CD4-positive, alpha-beta T cell treated with Interferon alpha-2 for 1 hour (primary cell): ENCODE data around the gene CCDC157.

Experiments used
- DNase-seq, 2 donors: peaks; one replicate each; pipeline ENCODE4 v3.0.0-alpha.2; 2020 to 2022

CCDC157 gene

DNA sequence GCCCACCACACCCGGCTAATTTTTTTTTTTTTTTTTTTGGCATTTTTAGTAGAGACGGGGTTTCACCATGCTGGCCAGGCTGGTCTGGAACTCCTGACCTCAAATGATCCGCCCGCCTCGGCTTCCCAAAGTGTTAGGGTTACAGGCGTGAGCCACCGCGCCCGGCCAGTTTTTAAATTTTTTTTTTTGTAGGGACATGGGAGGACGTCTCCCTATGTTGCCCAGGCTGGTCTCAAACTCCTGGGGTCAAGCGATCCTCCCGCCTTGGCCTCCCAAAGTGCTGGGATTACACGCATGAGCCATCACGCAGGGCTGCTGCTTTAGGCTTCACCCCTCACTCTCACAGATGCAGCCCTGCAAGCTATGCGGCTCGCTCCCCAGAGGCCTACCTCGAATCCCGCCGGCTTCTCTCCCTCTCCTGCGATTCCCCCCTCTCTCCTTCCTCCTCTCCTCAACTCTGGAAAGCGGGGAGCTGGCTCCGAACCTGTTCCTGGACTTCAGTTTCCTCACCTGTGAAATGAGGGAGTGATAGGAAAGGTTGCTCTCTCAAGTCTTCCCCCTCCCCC is 926 bp downstream of the CCDC157 start:
- no peak for DNase-seq

DNA sequence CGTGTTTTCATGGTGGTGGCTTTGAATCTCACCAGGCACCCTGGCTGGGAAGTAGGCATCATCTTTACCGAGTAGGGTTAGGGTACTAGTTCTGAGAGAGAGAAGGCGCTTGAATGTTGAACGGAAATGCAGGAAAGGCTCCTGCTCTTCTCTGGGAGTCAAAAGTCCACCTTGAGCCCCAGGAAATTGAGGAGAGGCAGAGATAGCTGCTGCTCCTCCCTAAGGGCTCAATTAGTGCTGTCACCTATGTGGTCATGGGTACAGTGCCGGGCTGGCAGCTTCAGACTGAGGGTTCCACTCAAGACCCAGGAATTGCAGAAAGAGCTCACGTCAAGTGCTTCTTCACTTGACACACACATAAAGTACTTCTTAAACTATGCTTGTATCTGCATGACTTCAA is 1.7 kb downstream of the CCDC157 start:
- DNase-seq = no peak

DNA sequence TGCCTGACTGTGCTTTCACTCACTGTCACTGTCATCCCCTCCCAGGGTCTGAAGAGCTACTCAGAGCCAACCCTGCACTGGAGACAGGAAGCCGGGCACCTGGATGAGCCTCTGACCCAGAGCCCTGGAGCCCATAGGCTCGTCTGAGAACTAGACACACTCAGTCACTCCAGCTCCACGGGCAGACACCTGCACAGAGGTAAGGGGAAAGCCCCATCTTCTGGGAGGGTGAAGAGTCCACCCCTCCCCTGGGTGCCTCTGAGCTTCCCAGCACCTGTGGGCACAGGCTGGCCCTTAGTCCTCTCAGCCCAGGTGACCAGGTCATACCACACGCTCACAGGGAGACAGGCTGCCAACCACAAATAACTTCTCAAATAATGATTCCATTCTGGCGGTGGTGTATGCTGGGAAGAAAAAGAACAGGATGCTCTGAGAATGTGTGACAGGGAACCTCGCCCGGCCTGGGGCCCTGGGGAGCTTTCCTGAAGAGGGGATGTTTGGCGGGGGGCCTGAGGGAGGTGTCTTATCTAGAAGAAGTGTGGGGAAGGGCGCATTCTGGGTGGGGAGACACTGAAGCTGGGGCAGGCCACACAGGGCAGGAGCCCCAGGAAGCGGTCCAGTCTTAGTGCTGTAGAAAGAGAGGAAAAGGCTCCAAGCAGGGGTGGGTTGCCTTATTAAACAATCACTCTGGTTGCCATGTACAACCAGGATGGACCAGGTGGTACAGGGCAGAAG is 5.3 kb downstream of the CCDC157 start:
- no peak for DNase-seq

DNA sequence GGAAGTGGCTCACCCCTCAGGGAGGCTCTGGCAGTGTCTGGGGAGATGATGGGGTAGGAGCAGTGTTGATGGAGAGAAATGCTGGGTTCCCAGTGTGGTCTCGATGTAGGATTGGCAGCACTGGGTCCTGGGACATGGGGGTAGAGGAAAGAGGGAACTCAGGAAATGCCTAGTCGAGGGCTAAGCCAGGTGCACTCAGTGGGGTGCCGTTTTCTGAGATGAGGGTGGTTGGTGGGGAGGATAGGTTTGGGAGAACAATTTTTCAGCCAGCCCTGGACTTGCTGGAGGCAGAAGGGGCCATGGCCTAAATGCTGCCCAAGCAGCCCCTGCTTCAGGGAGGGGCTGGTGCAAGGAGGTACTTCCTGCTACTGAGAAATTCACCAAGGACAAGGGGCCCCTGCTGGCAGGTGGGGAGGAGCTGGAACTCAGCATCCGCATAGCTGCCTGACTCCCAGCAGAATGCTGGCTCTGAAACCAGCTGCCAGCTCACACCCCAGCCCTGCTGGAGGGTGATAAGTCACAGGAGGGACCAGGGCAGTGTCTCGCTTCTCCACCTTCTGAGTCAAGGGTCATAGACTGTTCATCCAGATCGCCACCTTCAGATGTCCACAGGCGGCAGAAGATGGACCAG is 6.0 kb downstream of the CCDC157 start:
- no peak for DNase-seq

DNA sequence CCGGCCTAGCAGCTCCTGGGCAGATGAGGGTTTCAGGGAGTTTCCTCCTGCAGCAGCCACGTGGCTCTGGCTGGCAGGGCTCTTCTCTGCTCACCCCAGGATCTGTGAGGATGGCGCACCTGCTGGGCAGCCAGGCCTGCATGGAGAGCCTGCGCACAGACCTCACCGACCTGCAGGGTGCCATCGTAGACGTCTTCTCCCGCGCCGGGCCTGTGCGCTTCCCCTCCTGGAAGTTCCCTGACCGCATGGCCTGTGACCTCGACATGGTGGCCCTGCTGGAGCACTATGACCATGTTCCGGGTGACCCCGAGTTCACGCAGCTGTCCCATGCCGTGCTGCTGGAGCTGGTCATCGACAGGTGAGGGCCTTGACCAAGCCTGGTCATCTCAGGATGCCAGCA is 9.1 kb downstream of the CCDC157 start:
- no peak for DNase-seq

DNA sequence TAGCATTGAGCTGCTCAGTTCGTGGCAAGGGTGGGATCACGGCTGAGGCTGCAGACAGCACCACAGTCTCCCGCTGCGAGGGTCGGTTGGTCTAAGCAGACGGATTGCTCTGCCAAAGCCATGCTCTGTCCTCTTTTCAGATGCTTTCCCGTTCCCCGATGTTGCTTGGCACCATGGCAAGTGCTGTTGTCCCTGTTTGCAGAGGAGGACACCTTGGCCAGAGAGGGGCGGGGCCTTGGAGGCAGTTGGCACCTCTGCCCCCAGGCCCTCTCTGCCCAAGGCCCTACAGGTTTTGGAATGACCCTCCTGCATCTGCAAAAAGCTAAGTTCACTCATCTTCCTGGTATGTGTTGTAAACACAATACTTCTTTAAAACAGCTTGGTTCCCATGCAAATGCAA is 11.6 kb downstream of the CCDC157 start:
- no peak for DNase-seq

DNA sequence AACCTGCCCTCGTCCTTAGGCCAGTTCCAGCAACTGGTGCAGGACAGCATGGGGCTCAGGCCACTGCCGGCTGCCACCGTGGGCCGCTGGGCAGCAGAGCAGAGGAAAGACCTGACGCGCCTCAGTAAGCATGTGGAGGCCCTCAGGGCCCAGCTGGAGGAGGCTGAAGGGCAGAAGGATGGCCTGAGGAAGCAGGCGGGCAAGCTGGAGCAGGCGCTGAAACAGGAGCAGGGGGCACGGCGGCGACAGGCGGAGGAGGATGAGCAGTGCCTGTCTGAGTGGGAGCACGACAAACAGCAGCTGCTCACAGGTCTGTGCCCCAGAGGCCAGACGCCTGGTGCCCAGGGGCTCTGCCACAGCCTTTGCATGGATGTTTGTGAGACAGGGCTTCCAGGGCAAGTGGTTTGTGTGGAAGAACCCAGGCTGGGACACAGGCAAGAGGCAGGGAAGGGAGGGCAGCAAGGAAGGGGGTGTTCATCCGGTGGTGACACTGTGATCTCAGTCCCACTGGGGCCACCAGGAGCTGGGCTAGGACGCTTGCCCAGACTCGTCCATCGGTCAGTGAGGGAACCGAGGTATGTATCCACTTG is 13.9 kb downstream of the CCDC157 start:
- no peak for DNase-seq

DNA sequence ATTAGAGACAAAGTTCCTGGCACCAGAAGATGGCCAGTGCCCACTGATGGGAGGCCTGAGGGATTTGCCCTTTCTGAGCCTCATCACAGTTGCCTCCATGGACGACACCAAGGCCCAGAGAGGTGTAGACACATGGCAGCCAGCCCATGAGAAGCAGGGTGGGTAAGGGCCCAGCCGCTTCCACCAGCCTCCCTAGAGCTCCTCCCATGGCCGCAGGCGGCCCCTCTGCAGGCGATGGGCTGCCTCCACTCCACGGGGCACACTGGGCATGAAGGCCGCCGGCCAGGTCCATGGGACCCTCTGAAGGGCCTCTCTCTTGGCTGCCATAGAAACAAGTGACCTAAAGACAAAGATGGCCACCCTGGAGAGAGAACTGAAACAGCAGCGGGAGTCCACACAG is 14.5 kb downstream of the CCDC157 start:
- DNase-seq = no peak

DNA sequence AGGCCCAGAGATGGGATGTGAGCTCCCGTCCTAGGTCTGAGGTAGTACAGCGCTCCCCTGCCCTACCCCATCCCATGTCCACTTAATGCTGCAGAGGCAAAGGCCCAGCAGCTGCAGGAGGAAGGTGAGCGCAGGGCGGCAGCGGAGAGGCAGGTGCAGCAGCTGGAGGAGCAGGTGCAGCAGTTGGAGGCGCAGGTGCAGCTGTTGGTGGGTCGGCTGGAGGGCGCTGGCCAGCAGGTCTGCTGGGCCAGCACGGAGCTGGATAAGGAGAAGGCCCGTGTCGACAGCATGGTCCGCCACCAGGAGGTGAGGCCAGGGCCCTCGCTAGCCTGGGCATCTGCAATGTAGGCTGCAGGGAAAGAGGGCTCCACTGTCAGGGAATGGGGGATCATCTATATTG is 15.2 kb downstream of the CCDC157 start:
- DNase-seq = no peak

DNA sequence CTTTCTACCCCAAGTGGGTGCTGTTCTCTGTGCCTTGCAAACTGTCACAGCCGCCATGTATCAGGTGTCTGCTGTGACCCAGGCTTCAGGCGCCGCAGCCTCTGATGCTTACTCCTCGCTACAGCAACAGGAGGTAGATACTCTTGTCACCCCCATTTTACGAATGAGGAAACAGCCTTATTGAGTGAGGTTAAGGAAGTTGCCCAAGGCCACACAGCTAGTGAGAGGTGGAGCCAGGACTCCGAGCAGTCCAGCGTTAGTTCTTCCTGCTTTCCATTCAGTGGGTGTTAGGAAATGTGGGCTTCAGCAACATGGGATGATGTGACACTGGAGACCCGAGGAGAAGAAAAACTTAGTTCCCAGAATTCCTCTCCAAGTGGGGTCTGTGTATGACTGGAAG is 16.1 kb downstream of the CCDC157 start:
- peak in 1 of 2 donors; percentile 13 for DNase-seq

DNA sequence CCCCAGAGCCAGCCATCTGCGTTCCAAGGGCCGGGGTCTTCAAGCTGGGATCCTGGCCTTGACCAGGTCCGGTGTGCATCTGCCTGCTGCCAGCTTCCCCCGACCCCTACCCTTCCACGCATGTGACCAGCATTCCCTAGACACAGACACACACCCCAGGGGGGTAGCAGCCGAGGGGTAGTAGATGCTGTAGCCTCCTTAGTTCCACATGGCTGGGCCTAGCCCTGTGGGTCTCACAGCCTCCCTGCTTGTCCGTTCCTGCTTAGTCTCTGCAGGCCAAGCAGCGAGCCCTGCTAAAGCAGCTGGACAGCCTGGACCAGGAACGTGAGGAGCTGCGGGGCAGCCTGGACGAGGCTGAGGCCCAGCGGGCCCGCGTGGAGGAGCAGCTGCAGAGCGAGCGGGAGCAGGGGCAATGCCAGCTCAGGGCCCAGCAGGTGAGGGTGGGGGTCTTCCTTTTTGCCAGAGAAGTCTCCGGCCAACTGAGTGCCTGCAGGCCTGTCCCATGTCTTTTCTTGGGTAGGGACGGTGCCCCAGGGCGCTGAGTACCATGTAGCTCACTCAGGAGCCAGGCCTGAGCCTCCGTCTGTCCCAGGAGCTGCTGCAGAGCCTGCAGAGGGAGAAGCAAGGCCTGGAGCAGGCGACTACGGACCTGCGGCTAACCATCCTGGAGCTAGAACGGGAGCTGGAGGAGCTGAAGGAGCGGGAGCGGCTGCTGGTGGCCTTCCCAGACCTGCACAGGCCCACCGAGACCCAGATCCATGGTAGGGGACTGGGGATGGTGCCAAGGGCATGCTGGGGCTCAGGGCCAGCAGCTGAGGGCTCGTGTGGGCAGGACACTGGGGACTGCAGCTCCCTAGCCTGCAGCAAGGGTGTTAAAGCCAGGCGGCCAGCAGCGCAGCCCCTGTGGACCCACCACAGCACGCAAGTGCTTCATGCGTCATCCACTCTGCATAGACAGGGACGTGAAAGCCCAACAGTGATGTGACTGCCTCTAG is 16.8 kb downstream of the CCDC157 start:
- no peak for DNase-seq

DNA sequence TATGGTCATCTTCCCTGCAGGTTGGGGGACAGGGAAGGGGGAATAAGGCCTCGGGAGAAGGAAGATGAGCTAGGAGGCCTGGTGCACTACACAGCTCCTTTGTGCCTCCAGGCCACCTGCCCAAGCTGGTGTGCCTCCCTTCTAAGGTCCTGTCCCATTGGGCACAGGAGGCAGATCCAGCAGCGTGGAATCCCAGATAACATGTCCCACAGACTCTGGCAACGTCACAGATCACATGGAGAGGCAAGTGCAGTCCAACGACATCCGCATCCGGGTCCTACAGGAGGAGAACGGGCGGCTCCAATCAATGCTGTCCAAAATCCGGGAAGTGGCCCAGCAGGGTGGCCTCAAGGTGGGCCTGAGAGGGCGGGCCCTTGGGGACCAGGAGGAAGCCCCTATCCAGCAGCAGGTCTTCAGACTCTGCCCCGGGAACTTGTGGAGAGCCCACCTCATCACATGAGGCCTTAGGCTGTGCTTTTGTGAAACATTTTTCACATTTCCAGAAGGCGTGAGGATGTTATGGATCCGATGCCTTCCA is 18.6 kb downstream of the CCDC157 start:
- DNase-seq = no peak

DNA sequence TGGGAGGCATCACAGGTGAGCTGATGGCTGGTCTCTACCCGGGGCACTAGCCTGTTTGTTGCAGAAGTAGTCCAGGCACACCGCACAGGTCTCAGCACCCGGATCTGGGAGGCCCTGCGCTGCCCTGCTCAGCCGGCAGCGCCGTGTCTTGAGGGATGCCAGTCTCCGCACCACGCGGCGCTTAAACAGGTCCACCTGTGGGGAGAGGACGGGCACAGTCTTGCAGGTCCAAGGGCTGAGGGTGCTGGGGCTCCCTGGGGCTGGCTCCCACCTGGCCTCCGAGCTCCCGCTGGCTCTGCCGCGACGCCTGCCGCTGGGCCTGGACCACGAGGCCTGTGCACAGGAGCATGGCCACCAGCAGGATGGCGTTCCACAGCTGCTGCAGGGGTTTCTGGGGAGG is 23.2 kb downstream of the CCDC157 start:
- DNase-seq = no peak

DNA sequence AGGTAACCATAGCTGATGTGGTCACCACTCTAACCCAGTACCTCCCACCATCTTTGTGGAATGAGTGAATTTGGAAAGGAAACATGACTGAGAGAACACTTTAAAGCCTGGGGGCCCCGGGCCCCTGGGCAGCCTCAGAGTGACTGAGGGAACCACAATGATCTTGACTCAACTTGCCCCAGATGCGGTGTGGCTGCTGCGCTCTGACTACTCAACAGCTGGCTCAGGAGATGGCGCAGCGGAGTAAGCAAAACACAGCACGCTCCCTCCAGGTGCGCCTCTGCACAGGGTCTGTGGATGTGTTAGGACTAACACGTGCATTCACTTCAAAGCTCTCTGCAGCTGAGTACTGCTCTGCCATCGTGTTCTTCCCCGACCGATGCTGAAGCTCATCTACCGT is 24.5 kb downstream of the CCDC157 start:
- no peak for DNase-seq

DNA sequence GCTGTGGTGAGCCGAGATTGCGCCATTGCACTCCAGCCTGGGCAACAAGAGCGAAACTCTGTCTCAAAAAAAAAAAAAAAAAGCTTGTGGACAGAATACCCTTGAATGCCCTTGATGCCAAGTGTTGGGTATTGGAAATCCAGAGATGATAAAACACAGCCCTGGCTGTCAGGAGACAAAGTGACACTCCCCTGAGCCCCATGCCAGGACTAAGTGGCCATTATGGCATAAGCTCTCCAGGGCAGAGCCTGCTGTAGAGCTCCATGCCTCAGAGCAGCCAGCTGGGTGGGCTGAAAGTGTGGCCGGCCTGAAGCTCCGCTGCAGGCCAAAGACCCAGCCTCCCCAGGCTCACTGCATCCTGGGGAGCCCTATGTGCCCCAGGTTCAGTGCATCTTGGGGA is 25.5 kb downstream of the CCDC157 start:
- DNase-seq = no peak

DNA sequence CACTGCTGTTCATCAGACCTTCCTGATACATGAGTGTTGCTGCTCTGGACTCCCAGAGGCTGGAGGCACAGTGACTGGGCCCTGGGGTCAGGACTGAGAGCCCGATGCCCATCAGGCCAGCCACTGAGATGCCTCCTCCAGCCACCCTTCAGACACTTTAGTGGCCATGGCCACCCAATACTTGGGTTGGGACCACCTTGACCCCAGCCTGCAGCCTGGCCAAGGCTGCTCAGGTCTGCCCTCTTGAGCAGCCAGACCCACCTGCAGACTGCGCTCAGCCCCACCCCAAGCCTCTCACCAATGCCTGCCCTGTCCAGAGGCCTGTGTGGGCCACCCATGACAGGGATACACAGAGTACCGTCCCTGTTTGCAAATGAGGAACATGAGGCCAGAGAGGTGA is 26.3 kb downstream of the CCDC157 start:
- no peak for DNase-seq

DNA sequence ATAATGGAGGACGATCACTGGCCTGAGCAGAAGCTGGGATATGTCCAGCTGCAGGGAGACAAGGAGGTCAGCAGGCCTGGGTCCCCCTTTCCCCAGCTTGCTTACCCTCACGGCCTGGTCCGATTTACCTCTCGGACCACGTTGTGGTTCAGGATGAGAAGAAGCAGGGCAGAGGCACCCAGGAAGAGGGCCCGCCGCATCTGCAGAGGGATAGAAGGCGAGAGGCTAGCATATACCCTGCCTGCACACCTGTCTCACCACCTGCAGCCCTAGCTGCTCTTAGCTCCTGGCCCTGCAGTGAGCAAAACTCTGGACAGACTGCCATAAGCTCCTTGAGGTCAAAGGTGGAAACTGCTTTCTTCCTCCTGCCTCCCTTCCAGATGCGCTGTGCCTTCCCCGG is 29.1 kb downstream of the CCDC157 start:
- DNase-seq = no peak

DNA sequence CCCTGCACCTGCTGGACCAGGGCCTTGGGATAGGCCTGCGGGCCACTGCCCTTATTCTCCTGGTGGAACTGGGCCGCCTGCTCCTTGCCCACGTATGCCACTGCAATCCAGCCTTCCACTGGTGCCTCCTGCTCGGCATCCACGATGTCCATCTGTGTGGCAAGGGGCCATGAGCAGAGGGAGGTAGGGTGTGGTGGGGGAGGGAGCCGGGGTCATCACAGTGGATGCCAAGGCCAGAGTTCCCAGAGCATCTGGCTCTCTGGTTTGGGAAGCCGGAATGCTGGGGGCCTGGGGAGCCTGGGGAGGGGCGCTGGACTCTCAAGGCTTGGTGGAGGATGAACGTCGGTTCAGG is 29.8 kb downstream of the CCDC157 start:
- no peak for DNase-seq

DNA sequence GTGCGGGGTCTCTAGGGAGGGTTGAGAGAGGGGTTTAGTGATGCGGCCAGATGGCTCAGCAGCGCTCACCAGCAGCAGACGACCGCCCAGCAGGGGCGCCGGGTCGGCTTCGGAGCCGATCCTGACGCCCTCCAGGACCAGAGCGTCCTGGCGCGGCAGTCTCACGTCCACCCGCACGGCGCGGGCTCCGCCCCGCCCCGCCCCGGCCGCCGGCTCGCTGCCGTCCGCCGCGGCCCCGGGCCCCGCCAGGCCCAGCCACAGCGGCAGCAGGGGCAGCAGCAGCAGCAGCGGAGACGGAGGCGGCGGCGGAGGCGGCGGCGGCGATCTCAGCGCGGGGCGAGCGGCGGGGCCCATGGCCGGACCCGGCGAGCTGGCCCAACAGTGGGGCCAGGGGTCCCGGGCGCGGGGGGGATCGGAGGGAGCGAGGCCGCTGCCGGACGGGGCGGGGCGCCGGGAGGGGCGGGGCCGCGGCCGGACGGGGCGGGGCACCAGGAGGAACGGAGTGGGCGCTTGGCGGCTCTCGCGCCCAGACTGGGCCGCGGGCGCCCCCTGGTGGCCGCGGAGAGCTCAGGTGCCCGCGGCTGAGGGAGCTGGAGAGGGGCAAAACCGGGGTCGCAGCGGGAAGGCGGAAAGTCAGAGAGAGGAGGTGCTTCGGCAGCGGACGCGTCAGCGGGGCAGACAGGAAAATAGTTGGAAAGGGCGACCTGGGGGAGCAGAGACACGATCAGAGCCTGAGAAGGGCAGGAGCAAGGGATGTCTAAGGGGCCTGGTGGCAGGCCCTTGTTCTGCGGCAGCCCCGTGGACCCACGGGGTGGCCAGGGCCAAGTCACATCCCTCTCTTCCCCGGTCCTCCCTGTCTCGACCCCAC is 30.4 kb downstream of the CCDC157 start, which contains the start of gene RNF215:
Gene RNF215, minus strand, starts transcription at position 452 of the 868 bp plus-strand sequence. Its CDS starts 98 bp downstream, at position 354.
- peak; percentile 77 to 82 for DNase-seq

DNA sequence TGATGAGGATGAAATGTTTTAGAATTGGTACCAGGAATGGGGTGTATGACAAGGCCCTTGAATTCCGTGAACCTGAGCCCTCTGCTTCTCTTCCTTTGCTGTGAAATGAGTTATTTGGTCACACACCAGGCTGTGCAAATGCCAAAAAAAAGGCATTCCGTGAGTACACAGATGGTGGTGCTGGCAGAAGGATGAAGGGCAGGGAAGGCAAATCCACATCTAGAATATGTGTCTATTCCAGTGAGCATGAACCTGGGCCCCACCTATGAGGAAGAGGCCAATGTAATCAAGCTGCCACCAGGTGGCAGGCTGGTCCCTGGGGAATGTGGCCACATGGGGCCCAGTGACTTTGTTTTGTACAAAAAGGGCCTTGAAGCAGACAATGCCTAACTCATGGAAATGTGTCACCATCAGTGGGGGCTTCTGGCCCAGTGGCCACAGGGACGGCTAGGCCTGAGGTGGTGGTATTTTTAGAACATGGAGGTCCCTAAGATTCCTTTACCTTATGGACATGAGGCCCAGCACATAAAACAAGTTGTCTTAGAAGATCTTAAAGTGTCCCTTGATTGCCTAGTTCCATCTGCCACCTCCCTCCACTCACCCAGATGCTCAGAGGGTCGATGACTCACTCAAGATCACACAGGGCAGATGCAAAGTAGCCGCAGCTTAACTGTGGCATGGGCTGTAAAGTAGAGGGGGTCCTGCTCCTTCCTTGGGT is 34.3 kb downstream of the CCDC157 start:
- DNase-seq = peak; percentile 80 to 85
